Upper lobe of left lung (tissue), 6 donors: ENCODE data around the gene ANKHD1. TPM values are rescaled to one million over a fixed set of nuclear protein-coding genes. Genes with fewer than 3 reads are reported as not detected.

Experiments used
- ATAC-seq, 2 donors: fragments of 200-7000 bp; cut with Tn5 transposase; one replicate each; pipeline ENCODE4 v1.9.1; 2022; ENCODE audit warnings: mild to moderate bottlenecking in 2 of 2, moderate library complexity in 2 of 2; ENCODE audit not compliant: low FRiP score in 2 of 2
- DNase-seq, 2 donors: peaks; one replicate each; pipeline ENCODE4 v3.0.0-alpha.2; 2019 to 2020
- H3K27ac ChIP-seq, 4 donors: fragments of 200-600 bp; sonication (generic); one replicate each; pipeline ENCODE4 v1.5.1; 2016 to 2019
- H3K27me3 ChIP-seq, 4 donors: fragments of 200-600 bp; sonication (generic); one replicate each; pipeline ENCODE4 v1.5.1; 2017 to 2019
- H3K36me3 ChIP-seq, 4 donors: fragments of 200-600 bp; sonication (generic); one replicate each; pipeline ENCODE4 v1.5.1; 2016 to 2019
- H3K4me1 ChIP-seq, 4 donors: fragments of 200-600 bp; sonication (generic); one replicate each; pipeline ENCODE4 v1.5.1; 2018 to 2019
- H3K4me3 ChIP-seq, 4 donors: fragments of 200-600 bp; sonication (generic); one replicate each; pipeline ENCODE4 v1.5.1; 2017 to 2019; ENCODE audit warnings: mild to moderate bottlenecking in 2 of 4, moderate library complexity in 1 of 4
- H3K9me3 ChIP-seq, 4 donors: fragments of 200-600 bp; sonication (generic); one replicate each; pipeline ENCODE4 v1.5.1; 2018 to 2019
- EP300 ChIP-seq, 4 donors: sonication (generic); formaldehyde crosslinking; IDR thresholded peaks; one replicate each; pipeline ENCODE4 v1.5.1; 2017; ENCODE audit warnings: antibody characterized with exemption in 4 of 4, control low read depth in 2 of 4
- POLR2A ChIP-seq, 4 donors: fragments of 450-650 bp; IDR thresholded peaks; one replicate each; pipeline ENCODE4 v1.5.1; 2016 to 2017; ENCODE audit warnings: antibody characterized with exemption in 4 of 4, mild to moderate bottlenecking in 2 of 4
- POLR2AphosphoS5 ChIP-seq, 2 donors: sonication (generic); formaldehyde crosslinking; IDR thresholded peaks; one replicate each; pipeline ENCODE4 v1.5.1; 2017; ENCODE audit warnings: antibody characterized with exemption in 2 of 2
- WGBS, 2 donors: methylation state at CpG; one replicate each; pipeline ENCODE4 v1.1.5; 2017 to 2018; 5-methylcytosine and 5-hydroxymethylcytosine counted together
- total RNA-seq, 6 donors: library from RNA; depleted of rRNA in 4 of 6; stranded (reverse); fragments of >200 nt in 4 of 6; gene quantifications; one replicate each; pipeline versions ENCODE4 v1.1.0 to v1.2.1, GENCODE V29; 2016 to 2021
- TF ChIP-seq, protein P1 (sequence below), 6 experiments: fragments of 450-650 bp in 4 of 6; fragments of 200-600 bp in 2 of 6; sonication (generic) in 2 of 6; IDR thresholded peaks; one replicate each; pipeline ENCODE4 v1.5.1; 2016 to 2019; ENCODE audit warnings: antibody characterized with exemption in 6 of 6
- donor health status: DM: no; HTN: no; CAD: no; lungs with moderate emphysema.
- donor health status: DM: no; HTN: yes; CAD: no; lungs with severe emphysema.

The ANKHD1 gene
- total RNA-seq, 6 donors from 2014 or later: 97.0 to 338 (median 135) TPM

DNA sequence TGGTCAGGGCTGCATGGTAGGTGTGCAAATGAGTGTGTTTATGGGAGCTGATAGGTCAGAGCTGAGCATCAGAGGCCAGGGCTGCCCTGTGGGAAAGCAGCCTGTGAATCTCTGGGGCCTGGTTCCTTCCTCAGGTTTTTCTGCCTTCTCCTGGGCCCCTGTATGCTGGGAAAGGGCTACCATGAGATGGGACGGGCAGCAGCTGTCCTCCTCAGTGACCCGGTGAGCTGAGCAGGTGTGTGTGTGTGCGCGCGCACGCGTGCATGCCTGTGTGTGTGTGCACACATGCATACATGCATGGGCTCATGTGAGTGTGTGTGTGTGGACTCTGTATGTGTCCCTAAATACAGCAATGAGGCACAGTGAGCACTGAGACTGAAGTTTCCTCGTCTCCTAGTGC is 39.3 kb upstream of the ANKHD1 start:
- WGBS, 2 donors: 86 to 96% methylated on average over 8 of the region's 8 CpGs
- Histone ChIP-seq H3K27ac (no peak overlapping the region), H3K4me1 (peaks cover 8 to 14% (median 12%) of the 10 kb centered on the region in 4 donors), H3K4me3 (no peak overlapping the region), H3K27me3 (no peaks in the 10 kb centered on the region), H3K9me3 (no peaks in the 10 kb centered on the region), H3K36me3 (no peaks in the 10 kb centered on the region)
- TF ChIP-seq POLR2AphosphoS5 (IDR thresholded peaks at IDR 0.05) (no peak), POLR2A (IDR thresholded peaks at IDR 0.05) (no peak), EP300 (IDR thresholded peaks at IDR 0.05) (no peak)
- TF ChIP-seq, protein P1, sequence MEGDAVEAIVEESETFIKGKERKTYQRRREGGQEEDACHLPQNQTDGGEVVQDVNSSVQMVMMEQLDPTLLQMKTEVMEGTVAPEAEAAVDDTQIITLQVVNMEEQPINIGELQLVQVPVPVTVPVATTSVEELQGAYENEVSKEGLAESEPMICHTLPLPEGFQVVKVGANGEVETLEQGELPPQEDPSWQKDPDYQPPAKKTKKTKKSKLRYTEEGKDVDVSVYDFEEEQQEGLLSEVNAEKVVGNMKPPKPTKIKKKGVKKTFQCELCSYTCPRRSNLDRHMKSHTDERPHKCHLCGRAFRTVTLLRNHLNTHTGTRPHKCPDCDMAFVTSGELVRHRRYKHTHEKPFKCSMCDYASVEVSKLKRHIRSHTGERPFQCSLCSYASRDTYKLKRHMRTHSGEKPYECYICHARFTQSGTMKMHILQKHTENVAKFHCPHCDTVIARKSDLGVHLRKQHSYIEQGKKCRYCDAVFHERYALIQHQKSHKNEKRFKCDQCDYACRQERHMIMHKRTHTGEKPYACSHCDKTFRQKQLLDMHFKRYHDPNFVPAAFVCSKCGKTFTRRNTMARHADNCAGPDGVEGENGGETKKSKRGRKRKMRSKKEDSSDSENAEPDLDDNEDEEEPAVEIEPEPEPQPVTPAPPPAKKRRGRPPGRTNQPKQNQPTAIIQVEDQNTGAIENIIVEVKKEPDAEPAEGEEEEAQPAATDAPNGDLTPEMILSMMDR (IDR thresholded peaks at IDR 0.05): no peak
- DNase-seq (peak in 1 of 2 donors; percentile 73), ATAC-seq (no peak)

DNA sequence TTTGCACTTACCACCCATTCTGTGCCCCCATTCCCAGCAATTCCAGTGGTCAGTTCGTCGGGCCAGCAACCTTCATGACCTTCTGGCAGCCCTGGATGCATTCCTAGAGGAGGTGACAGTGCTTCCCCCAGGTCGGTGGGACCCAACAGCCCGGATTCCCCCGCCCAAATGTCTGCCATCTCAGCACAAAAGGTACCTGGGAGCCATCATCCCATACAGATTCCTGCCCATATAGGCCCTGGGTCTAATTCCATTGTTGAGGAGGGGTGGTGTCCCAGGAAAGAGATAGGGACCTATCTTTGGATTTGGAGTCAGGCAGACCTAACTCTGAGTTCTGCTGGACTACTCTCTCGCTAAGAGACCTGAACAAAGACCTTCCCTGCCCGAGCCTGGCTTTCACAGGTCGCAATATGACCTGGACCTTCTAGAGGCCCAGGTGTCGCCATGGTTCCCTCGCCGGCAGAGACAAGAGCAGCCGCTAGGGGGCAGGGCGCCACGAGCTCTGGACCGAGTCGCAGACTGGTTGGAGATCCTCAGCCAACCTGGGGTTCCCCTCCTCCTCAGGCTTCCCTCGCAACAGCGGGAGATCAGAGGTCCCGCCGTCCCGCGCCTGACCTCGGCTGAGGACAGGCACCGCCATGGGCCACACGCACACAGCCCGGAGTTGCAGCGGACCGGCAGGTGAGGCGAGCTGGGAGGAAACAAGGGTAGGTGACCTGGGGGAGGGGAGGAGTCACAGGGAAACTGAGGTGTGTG is 38.6 kb upstream of the ANKHD1 start:
- Histone ChIP-seq H3K27me3 (no peaks in the 10 kb centered on the region), H3K27ac (no peak overlapping the region), H3K9me3 (no peaks in the 10 kb centered on the region), H3K4me3 (peak overlapping the region in 3 of 4 donors; percentile 9 to 32 (median 28)), H3K4me1 (peaks cover 4 to 7% (median 5%) of the 10 kb centered on the region in 4 donors), H3K36me3 (no peaks in the 10 kb centered on the region)
- DNase-seq (peak; percentile 88 to 95), ATAC-seq (peak; percentile 85 to 86)
- 12 to 19% methylated on average over 24 to 28 of the region's 29 CpGs for WGBS, 2 donors
- TF ChIP-seq EP300 (IDR thresholded peaks at IDR 0.05) (no peak), POLR2A (IDR thresholded peaks at IDR 0.05) (no peak)
- TF ChIP-seq, protein P1 (IDR thresholded peaks at IDR 0.05): peak; percentile 91 to 94 (median 92)

DNA sequence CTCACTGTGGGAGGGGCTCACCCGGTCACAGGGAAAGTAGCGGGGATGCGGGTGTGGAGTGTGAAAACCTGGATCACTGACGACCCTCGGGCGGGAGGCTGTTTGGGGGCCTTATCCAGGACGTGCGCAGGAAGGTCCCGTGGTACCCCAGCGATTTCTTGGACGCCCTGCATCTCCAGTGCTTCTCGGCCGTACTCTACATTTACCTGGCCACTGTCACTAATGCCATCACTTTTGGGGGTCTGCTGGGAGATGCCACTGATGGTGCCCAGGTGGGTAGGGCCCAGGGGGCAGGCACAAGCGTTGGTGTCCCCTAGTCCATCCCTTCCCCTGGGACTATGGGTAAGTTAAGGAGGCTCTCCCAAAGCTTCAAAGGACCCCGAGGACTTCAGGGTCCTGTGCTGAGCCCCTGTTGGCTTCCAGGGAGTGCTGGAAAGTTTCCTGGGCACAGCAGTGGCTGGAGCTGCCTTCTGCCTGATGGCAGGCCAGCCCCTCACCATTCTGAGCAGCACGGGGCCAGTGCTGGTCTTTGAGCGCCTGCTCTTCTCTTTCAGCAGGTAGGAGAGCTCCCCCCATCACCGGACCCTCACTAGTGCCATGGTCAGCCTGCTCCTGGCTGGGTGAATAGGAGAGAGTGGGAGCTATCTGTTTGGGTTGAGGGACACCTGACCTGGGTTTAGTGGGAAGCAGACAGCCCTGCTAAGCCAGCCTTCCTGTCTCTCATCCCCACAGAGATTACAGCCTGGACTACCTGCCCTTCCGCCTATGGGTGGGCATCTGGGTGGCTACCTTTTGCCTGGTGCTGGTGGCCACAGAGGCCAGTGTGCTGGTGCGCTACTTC is 37.8 kb upstream of the ANKHD1 start:
- TF ChIP-seq EP300 (IDR thresholded peaks at IDR 0.05): no peak
- no peak for TF ChIP-seq POLR2A (IDR thresholded peaks at IDR 0.05)
- TF ChIP-seq, protein P1 (IDR thresholded peaks at IDR 0.05): no peak
- no peak for TF ChIP-seq POLR2AphosphoS5 (IDR thresholded peaks at IDR 0.05)
- DNase-seq (no peak), ATAC-seq (no peak)
- no peaks in the 10 kb centered on the region for H3K27me3 ChIP-seq
- 50 to 65% methylated on average over 11 to 20 of the region's 20 CpGs for WGBS, 2 donors
- H3K4me3 ChIP-seq: peak overlapping the region in 3 of 4 donors; percentile 9 to 32 (median 28)
- no peaks in the 10 kb centered on the region for H3K9me3 ChIP-seq
- H3K36me3 ChIP-seq: no peaks in the 10 kb centered on the region
- peaks cover 4 to 7% (median 5%) of the 10 kb centered on the region in 4 donors for H3K4me1 ChIP-seq
- no peak overlapping the region for H3K27ac ChIP-seq

DNA sequence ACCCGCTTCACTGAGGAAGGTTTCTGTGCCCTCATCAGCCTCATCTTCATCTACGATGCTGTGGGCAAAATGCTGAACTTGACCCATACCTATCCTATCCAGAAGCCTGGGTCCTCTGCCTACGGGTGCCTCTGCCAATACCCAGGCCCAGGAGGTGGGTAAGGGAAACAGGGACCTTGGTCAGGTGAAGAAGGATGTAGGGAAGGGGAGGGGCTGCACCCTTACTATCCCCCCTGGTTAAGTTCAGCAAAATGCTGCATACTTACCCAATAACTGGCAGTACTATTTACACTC is 37.2 kb upstream of the ANKHD1 start:
- no peak for ATAC-seq
- H3K4me3 ChIP-seq: no peak overlapping the region
- no peak overlapping the region for H3K27ac ChIP-seq
- no peaks in the 10 kb centered on the region for H3K36me3 ChIP-seq
- H3K4me1 ChIP-seq: peaks cover 4 to 7% (median 5%) of the 10 kb centered on the region in 4 donors
- TF ChIP-seq POLR2A (IDR thresholded peaks at IDR 0.05): no peak
- TF ChIP-seq, protein P1 (IDR thresholded peaks at IDR 0.05): no peak
- no peak for TF ChIP-seq EP300 (IDR thresholded peaks at IDR 0.05)
- TF ChIP-seq POLR2AphosphoS5 (IDR thresholded peaks at IDR 0.05): no peak
- H3K27me3 ChIP-seq: no peaks in the 10 kb centered on the region
- no peaks in the 10 kb centered on the region for H3K9me3 ChIP-seq
- DNase-seq: no peak
- 90 to 95% methylated on average over 2 to 3 of the region's 3 CpGs for WGBS, 2 donors
